Ishikawa (cell line): ENCODE measurements around the gene KDF1.

ENCODE experiments used
- CEBPB ChIP-seq: IDR thresholded peaks from 2 replicates; pipeline ENCODE4 v1.6.1; 2012
- CREB1 ChIP-seq: IDR thresholded peaks from 2 replicates; pipeline ENCODE4 v1.6.1; 2012; ENCODE audit warnings: low read depth
- EP300 ChIP-seq: IDR thresholded peaks from 2 replicates; pipeline ENCODE4 v1.6.1; 2012; ENCODE audit warnings: borderline replicate concordance
- MAX ChIP-seq: IDR thresholded peaks from 2 replicates; pipeline ENCODE4 v1.6.1; 2012
- RAD21 ChIP-seq: IDR thresholded peaks from 2 replicates; pipeline ENCODE4 v1.6.1; 2012; ENCODE audit warnings: low read depth
- REST ChIP-seq: IDR thresholded peaks from 2 replicates; pipeline ENCODE4 v1.6.1; 2012; ENCODE audit warnings: low read depth, mild to moderate bottlenecking
- TAF1 ChIP-seq: IDR thresholded peaks from 2 replicates; pipeline ENCODE4 v1.6.1; 2012; ENCODE audit warnings: low read depth, mild to moderate bottlenecking
- TCF12 ChIP-seq: IDR thresholded peaks from 2 replicates; pipeline ENCODE4 v1.6.1; 2012; ENCODE audit warnings: low read depth
- TEAD4 ChIP-seq: IDR thresholded peaks from 2 replicates; pipeline ENCODE4 v1.6.1; 2012
- USF1 ChIP-seq: IDR thresholded peaks from 2 replicates; pipeline ENCODE4 v1.6.1; 2012
- YY1 ChIP-seq: IDR thresholded peaks from 2 replicates; pipeline ENCODE4 v1.6.1; 2012; ENCODE audit warnings: low read depth

DNA sequence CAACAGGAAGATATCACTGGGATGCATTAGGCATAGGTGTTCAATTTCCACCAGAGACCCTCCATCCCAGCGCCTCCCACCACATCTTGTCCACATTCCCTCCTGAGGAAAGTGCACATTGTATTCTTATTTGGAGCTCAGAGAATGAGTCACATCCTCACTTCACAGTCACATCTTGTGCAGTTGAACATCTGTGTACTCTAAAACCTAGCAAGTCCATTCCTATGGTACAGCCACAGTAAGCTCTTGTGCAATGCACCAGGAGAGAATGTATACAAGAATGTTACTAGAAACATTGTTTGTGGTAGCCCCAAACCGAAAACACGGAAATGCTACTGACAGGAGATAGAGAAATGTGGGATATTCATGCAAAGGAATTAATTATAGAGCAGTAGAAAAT is 1.6 kb upstream of the KDF1 start:
- TF ChIP-seq CEBPB (no peak), TAF1 (no peak), TCF12 (no peak), USF1 (no peak), CREB1 (no peak), YY1 (no peak), TEAD4 (no peak), EP300 (no peak), REST (no peak), MAX (no peak), RAD21 (no peak)
